Adrenal gland (tissue), 12 donors: ENCODE data around the gene TMEM47. TPM values are rescaled to one million over a fixed set of nuclear protein-coding genes. Genes with fewer than 3 reads are reported as not detected.

Source experiments
- DNase-seq, 7 donors: peaks; one replicate each; pipeline ENCODE4 v3.0.0-alpha.2; 2019 to 2020
- H3K27ac ChIP-seq, 5 donors: fragments of 200-600 bp; sonication (generic) in 4 of 5; 1 replicate in 3 of 5; 2 replicates in 2 of 5; pipeline versions ENCODE4 v1.5.1 to v1.8.0; 2016 to 2020; ENCODE audit warnings: mild to moderate bottlenecking in 1 of 5
- H3K27me3 ChIP-seq: fragments of 200-600 bp; 2 replicates; pipeline ENCODE4 v1.8.0; 2021
- H3K36me3 ChIP-seq, 2 donors: fragments of 200-600 bp; replicated peaks in 1 of 2; 1 replicate in 1 of 2; 2 replicates in 1 of 2; pipeline versions ENCODE4 v1.5.1 to v1.8.0; 2018 to 2022
- H3K4me1 ChIP-seq, 2 donors: fragments of 200-600 bp; replicated peaks in 1 of 2; 1 replicate in 1 of 2; 2 replicates in 1 of 2; pipeline versions ENCODE4 v1.5.1 to v1.8.0; 2018 to 2021
- H3K4me3 ChIP-seq, 4 donors: fragments of 200-600 bp; sonication (generic) in 3 of 4; one replicate each; pipeline ENCODE4 v1.5.1; 2016 to 2018
- H3K9me3 ChIP-seq, 3 donors: fragments of 200-600 bp; sonication (generic) in 1 of 3; replicated peaks in 1 of 3; 1 replicate in 2 of 3; 2 replicates in 1 of 3; pipeline versions ENCODE4 v1.5.1 to v1.8.0; 2016 to 2021
- CTCF ChIP-seq, 6 experiments: fragments of 450-650 bp in 4 of 6; fragments of 200-600 bp in 2 of 6; sonication (generic) in 1 of 6; IDR thresholded peaks; 1 replicate in 5 of 6; 2 replicates in 1 of 6; pipeline versions ENCODE4 v1.5.1 to v1.8.0; 2016 to 2021; ENCODE audit warnings: antibody characterized with exemption in 6 of 6, mild to moderate bottlenecking in 2 of 6, moderate library complexity in 1 of 6
- POLR2A ChIP-seq, 2 donors: fragments of 450-650 bp; IDR thresholded peaks; one replicate each; pipeline ENCODE4 v1.6.1; 2017; ENCODE audit warnings: antibody characterized with exemption in 2 of 2, mild to moderate bottlenecking in 2 of 2, moderate library complexity in 1 of 2
- WGBS, 4 donors: extraction: QIAGEN DNeasy Blood & Tissue Kit in 2 of 4; methylation state at CpG; one replicate each; pipeline versions ENCODE4 v1.1.5 to v1.1.7; 2013 to 2017; 5-methylcytosine and 5-hydroxymethylcytosine counted together
- intact Hi-C, 2 donors: fragments of 100-400 bp; cut with DNase I; formaldehyde crosslinking; loops; one replicate each; pipeline versions ENCODE4 v1.14.1 to v1.15.0; 2022 to 2023
- polyA plus RNA-seq, 3 donors: library from polyadenylated mRNA; stranded (reverse); fragments of 200-250 nt in 2 of 3; fragments of 350-450 nt in 1 of 3; fragmentation: Illumina TruSeq in 1 of 3; extraction: RNeasy Lipid Tissue Mini Kit (QIAGEN cat#74804) in 1 of 3; gene quantifications; one replicate each; pipeline ENCODE4 v1.2.3, GENCODE V29; 2013 to 2014
- total RNA-seq, 9 donors: library from RNA; depleted of rRNA in 4 of 9; stranded (reverse); fragments of >200 nt in 4 of 9; fragments of 120-200 nt in 1 of 9; fragmentation: NEBNext Ultra II Directional in 1 of 9; extraction: Animal tissue kit (Norgen Biotek cat#: 25700) in 1 of 9; gene quantifications; one replicate each; pipeline versions ENCODE4 v1.1.0 to v1.2.4, GENCODE V29; 2013 to 2023
- donor health status: healthy with polysubstance abuse.
- donor health status: Bipolar disorder and iron deficiency.
- donor health status: DM: yes; HTN: yes; CAD: no.
- donor health status: DM: no; HTN: no; CAD: no.
- donor health status: DM: no; HTN: no; CAD: no.
- donor health status: DM: yes; HTN: yes; CAD: no.

TMEM47 gene
- total and polyA plus RNA-seq, 12 donors = 3.6 to 97.5 (median 25.8) TPM

DNA sequence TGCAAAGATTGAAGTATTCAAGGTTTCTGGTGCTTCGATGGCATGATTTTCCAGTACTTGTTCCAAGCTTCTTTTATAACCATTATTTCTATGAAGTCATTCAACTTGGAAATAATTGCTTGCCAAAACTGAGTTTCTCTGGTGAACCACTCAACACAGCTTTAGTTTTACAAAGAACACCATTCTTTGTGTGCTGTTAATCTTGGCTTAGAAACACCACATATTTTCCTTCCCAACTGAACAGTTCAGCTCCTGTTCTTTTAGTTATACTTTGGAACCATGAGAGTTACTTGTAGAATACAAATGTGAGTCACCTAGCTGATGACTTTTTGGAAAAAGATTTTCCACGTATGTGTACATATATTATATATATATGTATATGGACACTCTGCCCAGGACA, 32.7 kb downstream of the TMEM47 start:
- H3K36me3 ChIP-seq = no peaks in the 10 kb centered on the region
- no peaks in the 10 kb centered on the region for H3K9me3 ChIP-seq
- intact Hi-C loops = no loop called here
- no peaks in the 10 kb centered on the region for H3K27me3 ChIP-seq
- no peak overlapping the region for H3K27ac ChIP-seq
- WGBS, 4 donors = 49 to 70% (median 60%) methylated on average over 2 of the region's 2 CpGs
- H3K4me3 ChIP-seq = no peak overlapping the region
- TF ChIP-seq CTCF (IDR thresholded peaks at IDR 0.05) = no peak
- no peak for TF ChIP-seq POLR2A (IDR thresholded peaks at IDR 0.05)
- DNase-seq = no peak
- H3K4me1 ChIP-seq = no peaks in the 10 kb centered on the region

- no peaks in the 10 kb centered on the region for H3K4me1 ChIP-seq
- DNase-seq = no peak
- intact Hi-C loops = no loop called here
- TF ChIP-seq POLR2A (IDR thresholded peaks at IDR 0.05) (no peak), CTCF (IDR thresholded peaks at IDR 0.05) (no peak)
- H3K4me3 ChIP-seq = no peak overlapping the region
- no peaks in the 10 kb centered on the region for H3K27me3 ChIP-seq
- no peaks in the 10 kb centered on the region for H3K9me3 ChIP-seq
- 48 to 56% (median 53%) methylated on average over 2 of the region's 2 CpGs for WGBS, 4 donors
- no peaks in the 10 kb centered on the region for H3K36me3 ChIP-seq
- H3K27ac ChIP-seq = no peak overlapping the region
Measured at GRCh38 chrX:34619920-34620319, 37.2 kb downstream of the TMEM47 start.

GRCh38 chrX:34612036-34612435, 45.0 kb downstream of the TMEM47 start:
- WGBS, 4 donors = 37 to 51% (median 39%) methylated on average over 4 of the region's 4 CpGs
- TF ChIP-seq CTCF (IDR thresholded peaks at IDR 0.05) (no peak), POLR2A (IDR thresholded peaks at IDR 0.05) (no peak)
- intact Hi-C loops = no loop called here

GRCh38 chrX:34598362-34598761, 58.7 kb downstream of the TMEM47 start:
- intact Hi-C loops = no loop called here

More at GRCh38 chrX:34612036-34612435, 45.0 kb downstream of the TMEM47 start:
- Histone ChIP-seq H3K4me3 (no peak overlapping the region), H3K36me3 (no peaks in the 10 kb centered on the region), H3K27ac (no peak overlapping the region), H3K27me3 (no peaks in the 10 kb centered on the region), H3K4me1 (no peaks in the 10 kb centered on the region), H3K9me3 (no peaks in the 10 kb centered on the region)
- no peak for DNase-seq

More at GRCh38 chrX:34598362-34598761, 58.7 kb downstream of the TMEM47 start:
- Histone ChIP-seq H3K4me1 (no peaks in the 10 kb centered on the region), H3K27me3 (peaks cover 9% of the 10 kb centered on the region), H3K4me3 (no peak overlapping the region), H3K9me3 (no peaks in the 10 kb centered on the region), H3K36me3 (no peaks in the 10 kb centered on the region), H3K27ac (no peak overlapping the region)
- TF ChIP-seq CTCF (IDR thresholded peaks at IDR 0.05) = no peak
- no peak for TF ChIP-seq POLR2A (IDR thresholded peaks at IDR 0.05)
- DNase-seq = no peak
- 77 to 92% (median 90%) methylated on average over 1 of the region's 1 CpG for WGBS, 4 donors
